A549 (cell line): ENCODE measurements around the gene CD34. TPM values are rescaled to one million over a fixed set of nuclear protein-coding genes. Genes with fewer than 3 reads are reported as not detected.

ENCODE experiments used
- ATAC-seq, 2 experiments: fragments of 200-7000 bp in 1 of 2; fragments of >200 bp in 1 of 2; cut with Nextera tagmentation in 1 of 2; cut with Tn5 transposase in 1 of 2; 3 replicates each; pipeline versions ENCODE4 v1.8.0 to v1.9.1; 2018 to 2020; ENCODE audit warnings: mild to moderate bottlenecking in 1 of 2, moderate library complexity in 1 of 2
- CTCF ChIA-PET: fragments of 300-600 bp; sonication (Branson Sonifier 250); formaldehyde crosslinking; extraction: SDS; loops from one replicate; lab custom pipeline; 2021; ENCODE audit warnings: antibody characterized with exemption, inconsistent platforms; lab: Yijun Ruan, JAX
- POLR2A ChIA-PET: fragments of 350-600 bp; formaldehyde crosslinking; extraction: SDS; loops from one replicate; lab custom pipeline; 2021; ENCODE audit warnings: antibody characterized with exemption, inconsistent platforms; lab: Yijun Ruan, JAX
- DNase-seq, 2 experiments: peaks; one replicate each; pipeline versions ENCODE4 v3.0.0 to v3.0.0-alpha.2; 2011 to 2016; ENCODE audit warnings: low read depth in 1 of 2, low spot score in 1 of 2
- FAIRE-seq: peaks from 2 replicates; lab custom pipeline; 2011; peaks lifted over from hg19 to GRCh38; lab: Jason Lieb, UNC
- H3K27ac ChIP-seq, 2 experiments: fragments of >200 bp; sonication (Bioruptor Twin); formaldehyde crosslinking; 3 replicates each; pipeline ENCODE4 v1.5.1; 2016 to 2017
- H3K4me1 ChIP-seq: fragments of >200 bp; sonication (Bioruptor Twin); formaldehyde crosslinking; 3 replicates; pipeline ENCODE4 v1.6.1; 2016
- H3K4me2 ChIP-seq: fragments of >200 bp; sonication (Bioruptor Twin); formaldehyde crosslinking; 3 replicates; pipeline ENCODE4 v1.6.1; 2016
- H3K4me3 ChIP-seq: fragments of >200 bp; sonication (Bioruptor Twin); formaldehyde crosslinking; 3 replicates; pipeline ENCODE4 v1.5.1; 2016
- H3K9me3 ChIP-seq: fragments of >200 bp; sonication (Bioruptor Twin); formaldehyde crosslinking; 3 replicates; pipeline ENCODE4 v1.6.1; 2016
- BHLHE40 ChIP-seq: IDR thresholded peaks from 2 replicates; pipeline ENCODE4 v1.6.1; 2012; ENCODE audit warnings: low read depth, low read length, inconsistent platforms
- CEBPB ChIP-seq, 2 experiments: fragments of >200 bp in 1 of 2; sonication (Bioruptor Twin) in 1 of 2; formaldehyde crosslinking in 1 of 2; IDR thresholded peaks; 2 replicates each; pipeline ENCODE4 v1.6.1; 2012 to 2016
- CHD4 ChIP-seq: fragments of 200-600 bp; sonication (generic); IDR thresholded peaks from 2 replicates; pipeline ENCODE4 v1.6.1; 2016; ENCODE audit warnings: antibody characterized with exemption, mild to moderate bottlenecking, borderline replicate concordance
- EHMT2 ChIP-seq: fragments of 200-600 bp; sonication (generic); IDR thresholded peaks from 2 replicates; pipeline ENCODE4 v1.6.1; 2016; ENCODE audit warnings: antibody characterized with exemption, low read depth, mild to moderate bottlenecking, moderate library complexity
- HDAC2 ChIP-seq: fragments of 200-600 bp; sonication (generic); IDR thresholded peaks from 2 replicates; pipeline ENCODE4 v1.6.1; 2016
- HEYL ChIP-seq: fragments of 250-450 bp; sonication (Bioruptor Pico); IDR thresholded peaks from 2 replicates; pipeline ENCODE4 v1.8.0; 2021; ENCODE audit warnings: mild to moderate bottlenecking, moderate library complexity
- HOXA7 ChIP-seq: fragments of 250-450 bp; sonication (Bioruptor Pico); IDR thresholded peaks from 2 replicates; pipeline ENCODE4 v1.5.0; 2020; ENCODE audit warnings: mild to moderate bottlenecking, moderate library complexity
- HOXB13 ChIP-seq: fragments of 250-450 bp; sonication (Bioruptor Pico); IDR thresholded peaks from 2 replicates; pipeline ENCODE4 v1.5.0; 2020; ENCODE audit warnings: low read depth, mild to moderate bottlenecking, moderate library complexity
- HOXB5 ChIP-seq: fragments of 250-450 bp; sonication (Bioruptor Pico); IDR thresholded peaks from 2 replicates; pipeline ENCODE4 v1.5.0; 2020; ENCODE audit warnings: mild to moderate bottlenecking, moderate library complexity
- JUN ChIP-seq, 2 experiments: fragments of >200 bp; sonication (Bioruptor Twin); formaldehyde crosslinking; IDR thresholded peaks; 2 replicates in 1 of 2; 3 replicates in 1 of 2; pipeline ENCODE4 v1.6.1; 2016 to 2017
- KDM1A ChIP-seq: fragments of 200-600 bp; sonication (generic); IDR thresholded peaks from 2 replicates; pipeline ENCODE4 v1.6.1; 2016; ENCODE audit warnings: low read depth, mild to moderate bottlenecking
- KDM5A ChIP-seq: fragments of 200-600 bp; sonication (generic); IDR thresholded peaks from 2 replicates; pipeline ENCODE4 v1.6.1; 2016; ENCODE audit warnings: antibody characterized with exemption, mild to moderate bottlenecking
- MAFK ChIP-seq: fragments of 450-650 bp; IDR thresholded peaks from 2 replicates; pipeline ENCODE4 v1.6.1; 2014; ENCODE audit not compliant: partially characterized antibody
- MAZ ChIP-seq: fragments of 150-350 bp; IDR thresholded peaks from 2 replicates; pipeline ENCODE4 v1.6.1; 2014; ENCODE audit warnings: antibody characterized with exemption, low read depth, low read length, borderline replicate concordance
- NPAS2 ChIP-seq: fragments of 250-450 bp; sonication (Bioruptor Pico); IDR thresholded peaks from 2 replicates; pipeline ENCODE4 v1.8.0; 2022; ENCODE audit warnings: mild to moderate bottlenecking, moderate library complexity, borderline replicate concordance
- RAD21 ChIP-seq, 2 experiments: fragments of >200 bp in 1 of 2; sonication (Bioruptor Twin) in 1 of 2; formaldehyde crosslinking in 1 of 2; IDR thresholded peaks in 1 of 2; conservative IDR thresholded peaks in 1 of 2; 2 replicates in 1 of 2; 3 replicates in 1 of 2; pipeline ENCODE4 v1.6.1; 2012 to 2018; ENCODE audit warnings: inconsistent platforms in 1 of 2
- RFX5 ChIP-seq: fragments of 450-650 bp; IDR thresholded peaks from 2 replicates; pipeline ENCODE4 v1.7.1; 2014; ENCODE audit warnings: antibody characterized with exemption, mild to moderate bottlenecking, moderate library complexity
- ZNF302 ChIP-seq: fragments of 250-450 bp; sonication (Bioruptor Pico); IDR thresholded peaks from 2 replicates; pipeline ENCODE4 v1.9.0; 2021; ENCODE audit warnings: inconsistent platforms, mild to moderate bottlenecking, moderate library complexity
- ZSCAN20 ChIP-seq: fragments of 250-450 bp; sonication (Bioruptor Pico); IDR thresholded peaks from 2 replicates; pipeline ENCODE4 v1.8.0; 2022; ENCODE audit warnings: mild to moderate bottlenecking, moderate library complexity
- WGBS: methylation state at CpG from one replicate; pipeline ENCODE4 v1.1.6; 2017; ENCODE audit errors: missing lambda C conversion rate; 5-methylcytosine and 5-hydroxymethylcytosine counted together
- polyA plus RNA-seq, 4 experiments: library from polyadenylated mRNA; depleted of rRNA in 3 of 4; stranded (reverse); fragments of >200 nt; fragmentation: RNase III in 1 of 4; extraction: RNeasy Plus Mini Kit Qiagen cat#74134 plus additional on column Dnase treatment in 1 of 4; gene quantifications; 2 replicates in 3 of 4; 3 replicates in 1 of 4; pipeline ENCODE4 v1.2.3, GENCODE V29; 2011 to 2017
- TF ChIP-seq, protein P1 (sequence below): IDR thresholded peaks from 2 replicates; pipeline ENCODE4 v1.6.1; 2012; ENCODE audit warnings: low read depth, borderline replicate concordance
- TF ChIP-seq, protein P2 (sequence below): fragments of 250-450 bp; sonication (Bioruptor Pico); IDR thresholded peaks from 2 replicates; pipeline ENCODE4 v1.5.0; 2020; ENCODE audit warnings: low read depth, mild to moderate bottlenecking, moderate library complexity
- TF ChIP-seq, protein P3 (sequence below): fragments of 200-600 bp; sonication (generic); IDR thresholded peaks from 2 replicates; pipeline ENCODE4 v1.6.1; 2016; ENCODE audit warnings: antibody characterized with exemption, mild to moderate bottlenecking, moderate library complexity
- TF ChIP-seq, protein P4 (sequence below): fragments of >200 bp; sonication (Bioruptor Twin); formaldehyde crosslinking; IDR thresholded peaks from 3 replicates; pipeline ENCODE4 v1.6.1; 2016
- TF ChIP-seq, protein P5 (sequence below): IDR thresholded peaks from 2 replicates; pipeline ENCODE4 v1.6.1; 2012

The CD34 gene
- polyA plus RNA-seq, 2 of the 4 experiments (the other 2 are of a cell fraction), result 0.05 TPM; not detected in 1

DNA sequence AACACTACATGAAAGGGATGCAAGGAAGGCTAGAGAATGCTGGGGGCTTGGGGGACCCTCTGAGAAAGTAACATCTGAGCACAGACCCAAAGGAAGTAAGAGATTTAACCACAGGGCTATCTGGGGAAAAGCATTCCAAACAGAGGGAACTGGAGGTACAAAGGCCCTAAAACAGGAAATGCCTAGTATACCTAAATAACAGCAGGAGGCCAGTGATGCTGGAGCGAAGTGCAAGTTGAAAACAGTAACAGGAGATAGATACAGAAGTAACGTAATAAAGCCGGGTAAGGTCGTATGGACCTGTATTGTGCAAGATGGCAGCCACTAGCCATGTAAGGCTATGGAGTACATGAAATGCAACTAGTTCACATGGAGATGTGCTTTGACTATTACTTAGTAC, 52.1 kb downstream of the CD34 start:
- DNase-seq, result no peak
- TF ChIP-seq HOXA7 (no peak), JUN (IDR thresholded peaks at IDR 0.05) (no peak), ZNF302 (CRISPR knock-in tag) (no peak), HOXB5 (CRISPR knock-in tag) (no peak), EHMT2 (no peak), ZSCAN20 (no peak), CEBPB (IDR thresholded peaks at IDR 0.05) (no peak), CHD4 (no peak), MAZ (no peak)
- TF ChIP-seq, protein P1, sequence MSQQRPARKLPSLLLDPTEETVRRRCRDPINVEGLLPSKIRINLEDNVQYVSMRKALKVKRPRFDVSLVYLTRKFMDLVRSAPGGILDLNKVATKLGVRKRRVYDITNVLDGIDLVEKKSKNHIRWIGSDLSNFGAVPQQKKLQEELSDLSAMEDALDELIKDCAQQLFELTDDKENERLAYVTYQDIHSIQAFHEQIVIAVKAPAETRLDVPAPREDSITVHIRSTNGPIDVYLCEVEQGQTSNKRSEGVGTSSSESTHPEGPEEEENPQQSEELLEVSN, result no peak
- TF ChIP-seq, protein P2, sequence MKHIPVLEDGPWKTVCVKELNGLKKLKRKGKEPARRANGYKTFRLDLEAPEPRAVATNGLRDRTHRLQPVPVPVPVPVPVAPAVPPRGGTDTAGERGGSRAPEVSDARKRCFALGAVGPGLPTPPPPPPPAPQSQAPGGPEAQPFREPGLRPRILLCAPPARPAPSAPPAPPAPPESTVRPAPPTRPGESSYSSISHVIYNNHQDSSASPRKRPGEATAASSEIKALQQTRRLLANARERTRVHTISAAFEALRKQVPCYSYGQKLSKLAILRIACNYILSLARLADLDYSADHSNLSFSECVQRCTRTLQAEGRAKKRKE (CRISPR knock-in tag), result no peak
- Histone ChIP-seq H3K4me1 (no peaks in the 10 kb centered on the region), H3K9me3 (no peaks in the 10 kb centered on the region), H3K27ac (no peak overlapping the region), H3K4me3 (no peak overlapping the region), H3K4me2 (no peak overlapping the region)
- WGBS, result 65% methylated on average over 4 of the region's 4 CpGs
- POLR2A ChIA-PET, result no interaction called here
- no peak for ATAC-seq
- no peak for FAIRE-seq
- CTCF ChIA-PET, result interaction anchor here (3.3 kb wide), 1 partner anchor 10 kb away, joined by 29 read pairs; no protein-coding TSS in a partner anchor

DNA sequence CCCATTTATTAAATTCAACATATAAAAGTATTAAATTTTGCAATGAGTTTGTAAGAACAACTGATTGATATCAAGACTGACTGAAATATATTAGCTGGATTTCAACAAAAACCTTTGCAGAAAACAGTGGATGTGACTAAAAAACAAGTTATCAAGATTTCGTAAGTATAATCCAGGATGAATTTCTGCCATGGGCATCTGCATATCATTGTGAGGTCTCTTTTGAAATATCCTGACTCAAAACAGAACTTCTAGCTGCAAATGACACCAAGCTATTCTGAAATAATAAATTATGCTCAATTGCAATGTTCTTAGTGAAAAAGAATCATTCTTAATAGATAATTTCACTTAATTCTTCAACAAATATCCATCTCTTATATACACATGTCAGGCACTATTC, 52.6 kb downstream of the CD34 start:
- Histone ChIP-seq H3K4me3 (no peak overlapping the region), H3K9me3 (no peaks in the 10 kb centered on the region), H3K4me1 (no peaks in the 10 kb centered on the region), H3K4me2 (no peak overlapping the region), H3K27ac (no peak overlapping the region)
- FAIRE-seq (no peak), DNase-seq (no peak), ATAC-seq (no peak)
- CTCF ChIA-PET, result interaction anchor here (3.3 kb wide), 1 partner anchor 11 kb away, joined by 29 read pairs; no protein-coding TSS in a partner anchor
- TF ChIP-seq RFX5, result no peak
- TF ChIP-seq NPAS2 (CRISPR knock-in tag), result no peak
- TF ChIP-seq BHLHE40, result no peak
- no peak for TF ChIP-seq HOXB5 (CRISPR knock-in tag)
- TF ChIP-seq, protein P3, sequence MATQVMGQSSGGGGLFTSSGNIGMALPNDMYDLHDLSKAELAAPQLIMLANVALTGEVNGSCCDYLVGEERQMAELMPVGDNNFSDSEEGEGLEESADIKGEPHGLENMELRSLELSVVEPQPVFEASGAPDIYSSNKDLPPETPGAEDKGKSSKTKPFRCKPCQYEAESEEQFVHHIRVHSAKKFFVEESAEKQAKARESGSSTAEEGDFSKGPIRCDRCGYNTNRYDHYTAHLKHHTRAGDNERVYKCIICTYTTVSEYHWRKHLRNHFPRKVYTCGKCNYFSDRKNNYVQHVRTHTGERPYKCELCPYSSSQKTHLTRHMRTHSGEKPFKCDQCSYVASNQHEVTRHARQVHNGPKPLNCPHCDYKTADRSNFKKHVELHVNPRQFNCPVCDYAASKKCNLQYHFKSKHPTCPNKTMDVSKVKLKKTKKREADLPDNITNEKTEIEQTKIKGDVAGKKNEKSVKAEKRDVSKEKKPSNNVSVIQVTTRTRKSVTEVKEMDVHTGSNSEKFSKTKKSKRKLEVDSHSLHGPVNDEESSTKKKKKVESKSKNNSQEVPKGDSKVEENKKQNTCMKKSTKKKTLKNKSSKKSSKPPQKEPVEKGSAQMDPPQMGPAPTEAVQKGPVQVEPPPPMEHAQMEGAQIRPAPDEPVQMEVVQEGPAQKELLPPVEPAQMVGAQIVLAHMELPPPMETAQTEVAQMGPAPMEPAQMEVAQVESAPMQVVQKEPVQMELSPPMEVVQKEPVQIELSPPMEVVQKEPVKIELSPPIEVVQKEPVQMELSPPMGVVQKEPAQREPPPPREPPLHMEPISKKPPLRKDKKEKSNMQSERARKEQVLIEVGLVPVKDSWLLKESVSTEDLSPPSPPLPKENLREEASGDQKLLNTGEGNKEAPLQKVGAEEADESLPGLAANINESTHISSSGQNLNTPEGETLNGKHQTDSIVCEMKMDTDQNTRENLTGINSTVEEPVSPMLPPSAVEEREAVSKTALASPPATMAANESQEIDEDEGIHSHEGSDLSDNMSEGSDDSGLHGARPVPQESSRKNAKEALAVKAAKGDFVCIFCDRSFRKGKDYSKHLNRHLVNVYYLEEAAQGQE, result no peak
- no peak for TF ChIP-seq ZSCAN20
- TF ChIP-seq, protein P4, sequence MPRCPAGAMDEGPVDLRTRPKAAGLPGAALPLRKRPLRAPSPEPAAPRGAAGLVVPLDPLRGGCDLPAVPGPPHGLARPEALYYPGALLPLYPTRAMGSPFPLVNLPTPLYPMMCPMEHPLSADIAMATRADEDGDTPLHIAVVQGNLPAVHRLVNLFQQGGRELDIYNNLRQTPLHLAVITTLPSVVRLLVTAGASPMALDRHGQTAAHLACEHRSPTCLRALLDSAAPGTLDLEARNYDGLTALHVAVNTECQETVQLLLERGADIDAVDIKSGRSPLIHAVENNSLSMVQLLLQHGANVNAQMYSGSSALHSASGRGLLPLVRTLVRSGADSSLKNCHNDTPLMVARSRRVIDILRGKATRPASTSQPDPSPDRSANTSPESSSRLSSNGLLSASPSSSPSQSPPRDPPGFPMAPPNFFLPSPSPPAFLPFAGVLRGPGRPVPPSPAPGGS, result no peak
- TF ChIP-seq MAFK, result no peak
- TF ChIP-seq KDM1A, result no peak
- TF ChIP-seq, protein P2 (CRISPR knock-in tag), result no peak
- TF ChIP-seq, protein P5, sequence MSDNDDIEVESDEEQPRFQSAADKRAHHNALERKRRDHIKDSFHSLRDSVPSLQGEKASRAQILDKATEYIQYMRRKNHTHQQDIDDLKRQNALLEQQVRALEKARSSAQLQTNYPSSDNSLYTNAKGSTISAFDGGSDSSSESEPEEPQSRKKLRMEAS, result no peak
- TF ChIP-seq, protein P1, result no peak
- TF ChIP-seq HDAC2, result no peak
- TF ChIP-seq RAD21 (conservative IDR thresholded peaks at IDR 0.05 in 1 of 2, IDR thresholded peaks at IDR 0.05 in 1 of 2), result no peak
- TF ChIP-seq HEYL, result no peak
- no peak for TF ChIP-seq KDM5A
- no peak for TF ChIP-seq HOXB13 (CRISPR knock-in tag)
- POLR2A ChIA-PET, result no interaction called here
- WGBS, result 95% methylated on average over 1 of the region's 1 CpG
